ENCODE results near the gene GGA3.

Gene GGA3

DNA sequence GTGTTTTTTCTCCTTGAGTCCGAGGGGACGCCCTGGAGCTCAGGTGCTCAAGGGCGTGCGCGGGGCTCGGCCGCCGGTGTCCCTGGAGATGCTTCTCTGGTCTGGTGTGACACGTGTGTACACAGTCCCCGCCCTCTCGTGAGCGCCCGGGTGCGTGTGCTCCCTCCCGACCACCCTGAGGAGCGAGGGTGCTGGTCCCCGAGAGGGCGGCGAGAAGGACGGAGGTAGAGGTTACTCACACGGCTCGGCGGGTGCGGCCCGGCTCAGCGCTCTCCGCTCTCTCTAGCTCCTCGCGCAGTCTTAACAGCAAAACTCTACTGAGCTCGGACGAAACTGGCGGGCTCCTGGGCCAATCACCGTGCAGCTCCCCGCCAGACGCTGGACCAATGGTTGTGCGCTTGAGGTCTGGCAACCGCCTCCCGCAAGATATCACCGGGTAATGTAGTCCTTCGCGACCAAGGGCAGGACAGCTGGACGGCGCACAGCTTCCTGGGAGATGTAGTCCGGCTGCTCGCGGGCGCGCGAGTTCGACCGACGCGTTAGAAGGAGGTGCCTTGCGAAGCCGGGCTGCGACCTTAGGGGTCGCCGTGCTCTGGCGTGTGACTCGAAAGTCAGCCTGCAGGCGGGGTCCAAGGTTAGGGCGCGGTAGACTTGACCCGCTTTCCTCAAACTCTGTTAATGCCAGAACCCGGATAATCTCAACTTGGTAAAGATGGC lies 27.9 kb upstream of the GGA3 start, which contains the start of gene SLC25A19:
Gene SLC25A19, minus strand, starts transcription at position 319 of the 717 bp plus-strand sequence. CDS start 2,669 bp downstream, outside the sequence.
- TF ChIP-seq TCF12 (IDR thresholded peaks at IDR 0.05; ENCODE audit: low read depth) = peak; percentile 69
- TF ChIP-seq TEAD4 (IDR thresholded peaks at IDR 0.05) = peak; percentile 28; the same call in 1 of the 2 replicates
- peak; percentile 65 for TF ChIP-seq CREB1 (IDR thresholded peaks at IDR 0.05; ENCODE audit: low read depth)
- TF ChIP-seq EP300 (IDR thresholded peaks at IDR 0.05; ENCODE audit: borderline replicate concordance) = no peak
- TF ChIP-seq YY1 (IDR thresholded peaks at IDR 0.05; ENCODE audit: low read depth) = peak; percentile 82
- 0 out of 2 replicates have a peak, but pooled peaks have one; percentile 19 for TF ChIP-seq EGR1 (IDR thresholded peaks at IDR 0.05)
- peak; percentile 92 for TF ChIP-seq MAX (IDR thresholded peaks at IDR 0.05)
- peak; percentile 87 for TF ChIP-seq TAF1 (IDR thresholded peaks at IDR 0.05; ENCODE audit: low read depth)
- TF ChIP-seq CEBPB (IDR thresholded peaks at IDR 0.05) = no peak
- TF ChIP-seq FOXM1 (IDR thresholded peaks at IDR 0.05; ENCODE audit: borderline replicate concordance, low read depth) = peak; percentile 18; the same call in 1 of the 2 replicates
- TF ChIP-seq, protein P1, sequence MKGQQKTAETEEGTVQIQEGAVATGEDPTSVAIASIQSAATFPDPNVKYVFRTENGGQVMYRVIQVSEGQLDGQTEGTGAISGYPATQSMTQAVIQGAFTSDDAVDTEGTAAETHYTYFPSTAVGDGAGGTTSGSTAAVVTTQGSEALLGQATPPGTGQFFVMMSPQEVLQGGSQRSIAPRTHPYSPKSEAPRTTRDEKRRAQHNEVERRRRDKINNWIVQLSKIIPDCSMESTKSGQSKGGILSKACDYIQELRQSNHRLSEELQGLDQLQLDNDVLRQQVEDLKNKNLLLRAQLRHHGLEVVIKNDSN (IDR thresholded peaks at IDR 0.05) = peak; percentile 58
- TF ChIP-seq REST (IDR thresholded peaks at IDR 0.05; ENCODE audit: low read depth) = no peak
- TF ChIP-seq RAD21 (IDR thresholded peaks at IDR 0.05; ENCODE audit: low read depth) = peak; percentile 14; the same call in 1 of the 2 replicates
- TF ChIP-seq ZBTB7A (IDR thresholded peaks at IDR 0.05; ENCODE audit: low read depth) = peak; percentile 88
- no peak for TF ChIP-seq NFIC (IDR thresholded peaks at IDR 0.05)

- TF ChIP-seq MAX (IDR thresholded peaks at IDR 0.05) (no peak; the same call in 1 of the 2 replicates), TEAD4 (IDR thresholded peaks at IDR 0.05) (peak; percentile 6; the same call in 1 of the 2 replicates), CREB1 (IDR thresholded peaks at IDR 0.05; ENCODE audit: low read depth) (no peak)
Observed at GRCh38 chr17:75288770-75289114, 27.3 kb upstream of the GGA3 start.

DNA sequence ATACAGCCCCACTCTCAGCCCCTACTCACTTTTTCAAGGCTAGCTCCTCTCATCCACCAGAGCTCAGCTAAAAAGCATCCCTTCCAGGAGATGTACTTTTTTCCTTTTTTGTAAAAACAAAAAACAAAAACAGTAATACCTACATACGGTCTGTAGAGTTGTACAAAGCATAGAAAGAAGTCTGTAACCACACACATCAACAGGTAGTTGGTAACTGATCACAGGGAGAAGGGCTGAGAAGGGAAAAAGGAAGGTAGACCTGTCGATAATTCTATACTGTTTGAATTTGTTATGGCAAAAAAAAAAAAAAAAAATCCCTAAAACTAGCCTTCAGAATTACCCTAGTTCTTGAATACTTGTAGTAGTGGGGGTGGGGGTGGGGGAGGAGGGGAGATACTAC lies 27.0 kb upstream of the GGA3 start:
- TF ChIP-seq YY1 (IDR thresholded peaks at IDR 0.05; ENCODE audit: low read depth) = no peak
- TF ChIP-seq RAD21 (IDR thresholded peaks at IDR 0.05; ENCODE audit: low read depth) = no peak
- TF ChIP-seq MAX (IDR thresholded peaks at IDR 0.05) = no peak
- TF ChIP-seq CREB1 (IDR thresholded peaks at IDR 0.05; ENCODE audit: low read depth) = no peak
- TF ChIP-seq NFIC (IDR thresholded peaks at IDR 0.05) = no peak

DNA sequence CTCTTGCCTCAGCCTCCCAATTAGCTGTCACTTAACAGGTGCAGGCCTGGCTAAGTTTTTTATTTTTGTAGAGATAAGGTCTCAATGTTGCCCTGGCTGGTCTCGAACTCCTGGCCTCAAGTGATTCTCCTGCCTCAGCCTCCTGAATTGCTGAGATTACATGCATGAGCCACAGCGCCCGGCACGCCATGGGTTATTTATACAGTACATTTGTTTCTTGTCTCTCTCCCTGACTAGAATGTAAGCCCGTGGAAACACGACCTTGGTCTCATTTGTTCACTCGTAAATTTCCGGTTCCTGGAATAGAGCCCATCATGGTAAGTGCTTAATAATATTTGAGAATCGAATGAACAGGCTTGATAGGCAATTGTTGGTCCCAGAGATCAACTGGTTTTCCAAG lies 25.8 kb upstream of the GGA3 start:
- TF ChIP-seq YY1 (IDR thresholded peaks at IDR 0.05; ENCODE audit: low read depth) (no peak), REST (IDR thresholded peaks at IDR 0.05; ENCODE audit: low read depth) (no peak), FOXM1 (IDR thresholded peaks at IDR 0.05; ENCODE audit: borderline replicate concordance, low read depth) (no peak), TEAD4 (IDR thresholded peaks at IDR 0.05) (no peak), MAX (IDR thresholded peaks at IDR 0.05) (no peak), CEBPB (IDR thresholded peaks at IDR 0.05) (no peak), EP300 (IDR thresholded peaks at IDR 0.05; ENCODE audit: borderline replicate concordance) (no peak), CREB1 (IDR thresholded peaks at IDR 0.05; ENCODE audit: low read depth) (no peak), TAF1 (IDR thresholded peaks at IDR 0.05; ENCODE audit: low read depth) (no peak)
- TF ChIP-seq, protein P1 (IDR thresholded peaks at IDR 0.05) = no peak

- no peak for TF ChIP-seq RAD21 (IDR thresholded peaks at IDR 0.05; ENCODE audit: low read depth)
- no peak for TF ChIP-seq EGR1 (IDR thresholded peaks at IDR 0.05)
- no peak for TF ChIP-seq FOXM1 (IDR thresholded peaks at IDR 0.05; ENCODE audit: borderline replicate concordance, low read depth)
- no peak for TF ChIP-seq YY1 (IDR thresholded peaks at IDR 0.05; ENCODE audit: low read depth)
- no peak for TF ChIP-seq REST (IDR thresholded peaks at IDR 0.05; ENCODE audit: low read depth)
- no peak for TF ChIP-seq NFIC (IDR thresholded peaks at IDR 0.05)
- no peak for TF ChIP-seq ZBTB7A (IDR thresholded peaks at IDR 0.05; ENCODE audit: low read depth)
- TF ChIP-seq, protein P1 (IDR thresholded peaks at IDR 0.05) = no peak
- TF ChIP-seq CREB1 (IDR thresholded peaks at IDR 0.05; ENCODE audit: low read depth) = no peak
- TF ChIP-seq TEAD4 (IDR thresholded peaks at IDR 0.05) = no peak
- TF ChIP-seq TCF12 (IDR thresholded peaks at IDR 0.05; ENCODE audit: low read depth) = no peak
- no peak for TF ChIP-seq TAF1 (IDR thresholded peaks at IDR 0.05; ENCODE audit: low read depth)
Observed at GRCh38 chr17:75285123-75285522, 23.7 kb upstream of the GGA3 start.
